Mesendoderm (in vitro differentiated cells): ENCODE measurements around the gene PITPNB.

Source experiments
- DNase-seq: peaks from one replicate; pipeline ENCODE4 v3.0.0; 2013
- H2AK5ac ChIP-seq: 2 replicates; pipeline ENCODE4 v1.6.1; 2013; ENCODE audit warnings: low read length, inconsistent platforms
- H2BK120ac ChIP-seq: 2 replicates; pipeline ENCODE4 v1.6.1; 2013; ENCODE audit warnings: low read depth, mild to moderate bottlenecking, low read length, moderate library complexity, mixed read lengths
- H2BK15ac ChIP-seq: replicated peaks from 2 replicates; pipeline ENCODE4 v1.6.1; 2013; ENCODE audit warnings: low read depth, mild to moderate bottlenecking, moderate library complexity
- H2BK5ac ChIP-seq: 2 replicates; pipeline ENCODE4 v1.6.1; 2013; ENCODE audit warnings: low read length, inconsistent platforms
- H3K18ac ChIP-seq: 2 replicates; pipeline ENCODE4 v1.6.1; 2013; ENCODE audit warnings: mild to moderate bottlenecking, low read length, mixed read lengths
- H3K23ac ChIP-seq: one replicate; pipeline ENCODE4 v1.6.1; 2013; ENCODE audit warnings: low read length
- H3K27ac ChIP-seq: 2 replicates; pipeline ENCODE4 v1.5.1; 2013; ENCODE audit warnings: low read depth, mild to moderate bottlenecking, inconsistent platforms, low read length, moderate library complexity
- H3K27me3 ChIP-seq: 2 replicates; pipeline ENCODE4 v1.6.1; 2013; ENCODE audit warnings: low read length, control low read depth, mild to moderate bottlenecking, inconsistent platforms; ENCODE audit not compliant: insufficient read depth, poor library complexity
- H3K36me3 ChIP-seq: 2 replicates; pipeline ENCODE4 v1.6.1; 2013; ENCODE audit warnings: low read length, inconsistent platforms; ENCODE audit not compliant: control insufficient read depth, insufficient read depth
- H3K4ac ChIP-seq: one replicate; pipeline ENCODE4 v1.6.1; 2013; ENCODE audit warnings: low read depth, mild to moderate bottlenecking, low read length, moderate library complexity
- H3K4me1 ChIP-seq: 2 replicates; pipeline ENCODE4 v1.6.1; 2013; ENCODE audit warnings: low read depth, low read length, inconsistent platforms; ENCODE audit not compliant: control insufficient read depth
- H3K4me2 ChIP-seq: 2 replicates; pipeline ENCODE4 v1.6.1; 2013; ENCODE audit warnings: low read length
- H3K4me3 ChIP-seq: 2 replicates; pipeline ENCODE4 v1.5.1; 2013; ENCODE audit warnings: mild to moderate bottlenecking, low read length
- H3K56ac ChIP-seq: one replicate; pipeline ENCODE4 v1.6.1; 2013; ENCODE audit warnings: low read length
- H3K79me1 ChIP-seq: 2 replicates; pipeline ENCODE4 v1.6.1; 2013; ENCODE audit warnings: low read length, inconsistent platforms
- H3K79me2 ChIP-seq: 2 replicates; pipeline ENCODE4 v1.6.1; 2013; ENCODE audit warnings: mild to moderate bottlenecking, low read length; ENCODE audit not compliant: control insufficient read depth, insufficient read depth
- H3K9ac ChIP-seq: 2 replicates; pipeline ENCODE4 v1.6.1; 2013; ENCODE audit warnings: low read length, inconsistent platforms
- H4K5ac ChIP-seq: one replicate; pipeline ENCODE4 v1.6.1; 2013; ENCODE audit warnings: low read length
- H4K8ac ChIP-seq: one replicate; pipeline ENCODE4 v1.6.1; 2013; ENCODE audit warnings: low read depth, mild to moderate bottlenecking, control low read depth, low read length, moderate library complexity
- WGBS: extraction: QIAGEN DNeasy Blood & Tissue Kit; methylation state at CpG from one replicate; pipeline ENCODE4 v1.1.7; 2013; ENCODE audit warnings: low lambda C conversion rate, missing lambda C conversion rate; ENCODE audit not compliant: insufficient coverage; ENCODE audit errors: extremely low coverage; 5-methylcytosine and 5-hydroxymethylcytosine counted together

Gene PITPNB

GRCh38 chr22:27930331-27931060 lies 11.4 kb upstream of the PITPNB start:
- no peak overlapping the region for H3K9ac ChIP-seq
- H3K23ac ChIP-seq = no peak overlapping the region
- H2BK120ac ChIP-seq = no peak overlapping the region
- no peak overlapping the region for H2BK5ac ChIP-seq
- no CpG with 5 or more reads among the region's 3 CpGs for WGBS
- H3K27ac ChIP-seq = no peak overlapping the region
- no peaks in the 10 kb centered on the region for H3K27me3 ChIP-seq
- no peak overlapping the region for H4K8ac ChIP-seq
- no peak overlapping the region for H2AK5ac ChIP-seq
- H4K5ac ChIP-seq = no peak overlapping the region
- H3K4me3 ChIP-seq = no peak overlapping the region
- H2BK15ac ChIP-seq = no peak overlapping the region
- H3K4me1 ChIP-seq = no peaks in the 10 kb centered on the region
- peak; percentile 18 for DNase-seq
- no peak overlapping the region for H3K56ac ChIP-seq
- H3K4me2 ChIP-seq = no peak overlapping the region
- H3K4ac ChIP-seq = no peak overlapping the region
- H3K18ac ChIP-seq = no peak overlapping the region
- H3K79me2 ChIP-seq = peaks cover under 1% of the 10 kb centered on the region
- H3K36me3 ChIP-seq = no peaks in the 10 kb centered on the region
- H3K79me1 ChIP-seq = no peaks in the 10 kb centered on the region

DNA sequence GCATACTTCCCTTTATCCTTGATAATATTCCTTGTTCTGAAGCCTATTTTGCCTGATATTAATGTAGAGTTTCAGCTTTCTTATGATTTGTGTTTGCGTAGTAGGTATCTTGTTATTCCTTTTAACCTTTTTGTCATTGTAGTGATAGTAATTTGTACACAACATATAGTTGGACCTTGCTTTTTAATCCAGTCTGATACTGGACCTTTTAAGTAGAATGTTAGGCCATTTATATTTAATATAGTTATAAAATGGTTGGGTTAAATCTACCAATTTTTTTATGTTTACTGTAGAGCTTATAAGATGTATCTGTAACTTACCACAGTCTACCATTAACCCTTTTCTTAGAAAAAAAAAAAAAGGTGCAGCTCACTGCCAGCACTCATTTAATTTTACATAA lies 8.6 kb upstream of the PITPNB start:
- Histone ChIP-seq H3K23ac (no peak overlapping the region), H3K4me1 (no peaks in the 10 kb centered on the region), H3K9ac (no peak overlapping the region), H3K36me3 (no peaks in the 10 kb centered on the region), H3K79me2 (peaks cover 1% of the 10 kb centered on the region), H2BK5ac (no peak overlapping the region), H3K27me3 (no peaks in the 10 kb centered on the region), H3K4me2 (no peak overlapping the region), H3K4ac (no peak overlapping the region), H2AK5ac (no peak overlapping the region), H2BK15ac (no peak overlapping the region), H3K56ac (no peak overlapping the region), H3K79me1 (peaks cover 2% of the 10 kb centered on the region), H3K27ac (no peak overlapping the region), H4K8ac (no peak overlapping the region), H4K5ac (no peak overlapping the region), H3K18ac (no peak overlapping the region), H3K4me3 (no peak overlapping the region), H2BK120ac (no peak overlapping the region)
- no CpG with 5 or more reads among the region's 1 CpG for WGBS
- no peak for DNase-seq

DNA sequence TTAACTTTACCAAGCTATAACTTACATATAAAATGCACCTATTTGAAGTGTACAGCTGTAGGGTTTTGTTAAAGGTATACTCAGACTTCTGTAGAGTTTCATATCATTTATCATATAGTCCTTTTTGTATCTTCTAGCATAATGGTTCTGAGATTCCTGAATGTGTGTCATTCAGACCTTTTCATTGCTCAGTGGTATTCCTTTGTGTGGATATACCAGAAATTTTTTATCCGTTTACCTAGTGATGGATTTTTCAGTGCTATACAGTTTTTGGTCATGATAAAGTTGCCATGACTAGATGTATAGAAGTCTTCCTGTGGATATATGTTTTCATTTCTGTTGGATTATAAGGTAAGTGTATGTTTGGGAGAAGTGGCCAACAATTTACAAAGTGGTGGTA lies 6.3 kb upstream of the PITPNB start:
- no peak overlapping the region for H4K8ac ChIP-seq
- no peak overlapping the region for H4K5ac ChIP-seq
- no peak overlapping the region for H2BK5ac ChIP-seq
- no peak overlapping the region for H3K4me2 ChIP-seq
- H3K4me1 ChIP-seq = no peaks in the 10 kb centered on the region
- H3K56ac ChIP-seq = no peak overlapping the region
- no CpG with 5 or more reads among the region's 1 CpG for WGBS
- no peak overlapping the region for H3K18ac ChIP-seq
- no peak overlapping the region for H2BK120ac ChIP-seq
- H2BK15ac ChIP-seq = no peak overlapping the region
- H3K4ac ChIP-seq = no peak overlapping the region
- no peak for DNase-seq
- H3K36me3 ChIP-seq = no peaks in the 10 kb centered on the region
- no peak overlapping the region for H3K23ac ChIP-seq
- H3K9ac ChIP-seq = no peak overlapping the region
- H3K27me3 ChIP-seq = no peaks in the 10 kb centered on the region
- peaks cover 7% of the 10 kb centered on the region for H3K79me2 ChIP-seq
- no peak overlapping the region for H3K4me3 ChIP-seq
- H3K79me1 ChIP-seq = peaks cover 8% of the 10 kb centered on the region
- H3K27ac ChIP-seq = no peak overlapping the region
- H2AK5ac ChIP-seq = no peak overlapping the region

GRCh38 chr22:27919942-27920755 lies 1.1 kb upstream of the PITPNB start:
- no peak overlapping the region for H4K5ac ChIP-seq
- H3K23ac ChIP-seq = no peak overlapping the region
- H3K36me3 ChIP-seq = no peaks in the 10 kb centered on the region
- peak overlapping the region; percentile 26 for H3K4ac ChIP-seq
- H3K4me2 ChIP-seq = peak overlapping the region; percentile 70
- peak overlapping the region; percentile 97 for H3K9ac ChIP-seq
- no peak overlapping the region for H2BK120ac ChIP-seq
- no CpG with 5 or more reads among the region's 12 CpGs for WGBS
- no peak overlapping the region for H4K8ac ChIP-seq
- H3K4me1 ChIP-seq = peaks cover 3% of the 10 kb centered on the region
- DNase-seq = peak; percentile 91
- peak overlapping the region; percentile 35 for H3K18ac ChIP-seq
- peaks cover 14% of the 10 kb centered on the region for H3K79me1 ChIP-seq
- H3K4me3 ChIP-seq = peak overlapping the region; percentile 92
- H2BK5ac ChIP-seq = no peak overlapping the region
- H3K27me3 ChIP-seq = no peaks in the 10 kb centered on the region
- peaks cover 35% of the 10 kb centered on the region for H3K79me2 ChIP-seq
- H3K56ac ChIP-seq = peak overlapping the region; percentile 97
- no peak overlapping the region for H2BK15ac ChIP-seq
- H3K27ac ChIP-seq = peak overlapping the region; percentile 70
- H2AK5ac ChIP-seq = no peak overlapping the region

- no CpG with 5 or more reads among the region's 60 CpGs for WGBS
- Histone ChIP-seq H3K4me1 (peaks cover 3% of the 10 kb centered on the region), H3K4ac (peak overlapping the region; percentile 74), H2BK15ac (no peak overlapping the region), H3K9ac (peak overlapping the region; percentile 87), H3K4me3 (peak overlapping the region; percentile 88), H3K36me3 (no peaks in the 10 kb centered on the region), H3K79me1 (peaks cover 14% of the 10 kb centered on the region), H3K79me2 (peaks cover 42% of the 10 kb centered on the region), H2BK120ac (no peak overlapping the region), H4K8ac (no peak overlapping the region), H3K4me2 (peak overlapping the region; percentile 93), H4K5ac (no peak overlapping the region), H3K56ac (peak overlapping the region; percentile 91), H3K18ac (peak overlapping the region; percentile 44), H2AK5ac (no peak overlapping the region), H3K23ac (peak overlapping the region; percentile 52), H3K27me3 (no peaks in the 10 kb centered on the region), H2BK5ac (peak overlapping the region; percentile 59), H3K27ac (peak overlapping the region; percentile 81)
- peak; percentile 80 for DNase-seq
Observed at GRCh38 chr22:27918341-27919221, 475 bp downstream of the PITPNB start.
